Measurements from ENCODE around the gene WDR4. TPM values are rescaled to one million over a fixed set of nuclear protein-coding genes. Genes with fewer than 3 reads are reported as not detected.

WDR4 gene
- total RNA-seq, 4 donors from 2014 or later, result 13.0 to 30.6 (median 17.4) TPM

GRCh38 chr21:42836402-42836666, 43.0 kb downstream of the WDR4 start:
- Histone ChIP-seq H3K27me3 (peaks cover 0 to 11% of the 10 kb centered on the region in 2 donors), H3K27ac (no peak overlapping the region), H3K4me1 (peaks cover 0 to 5% (median 0%) of the 10 kb centered on the region in 4 donors), H3K9me3 (no peaks in the 10 kb centered on the region), H3K36me3 (peaks cover 0 to 25% (median 0%) of the 10 kb centered on the region in 3 donors), H3K4me3 (no peak overlapping the region)
- no peak for DNase-seq (ENCODE audit: low spot score in 2 of 2)
- TF ChIP-seq, protein P1, sequence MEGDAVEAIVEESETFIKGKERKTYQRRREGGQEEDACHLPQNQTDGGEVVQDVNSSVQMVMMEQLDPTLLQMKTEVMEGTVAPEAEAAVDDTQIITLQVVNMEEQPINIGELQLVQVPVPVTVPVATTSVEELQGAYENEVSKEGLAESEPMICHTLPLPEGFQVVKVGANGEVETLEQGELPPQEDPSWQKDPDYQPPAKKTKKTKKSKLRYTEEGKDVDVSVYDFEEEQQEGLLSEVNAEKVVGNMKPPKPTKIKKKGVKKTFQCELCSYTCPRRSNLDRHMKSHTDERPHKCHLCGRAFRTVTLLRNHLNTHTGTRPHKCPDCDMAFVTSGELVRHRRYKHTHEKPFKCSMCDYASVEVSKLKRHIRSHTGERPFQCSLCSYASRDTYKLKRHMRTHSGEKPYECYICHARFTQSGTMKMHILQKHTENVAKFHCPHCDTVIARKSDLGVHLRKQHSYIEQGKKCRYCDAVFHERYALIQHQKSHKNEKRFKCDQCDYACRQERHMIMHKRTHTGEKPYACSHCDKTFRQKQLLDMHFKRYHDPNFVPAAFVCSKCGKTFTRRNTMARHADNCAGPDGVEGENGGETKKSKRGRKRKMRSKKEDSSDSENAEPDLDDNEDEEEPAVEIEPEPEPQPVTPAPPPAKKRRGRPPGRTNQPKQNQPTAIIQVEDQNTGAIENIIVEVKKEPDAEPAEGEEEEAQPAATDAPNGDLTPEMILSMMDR (IDR thresholded peaks at IDR 0.05), result no peak
- TF ChIP-seq POLR2A (IDR thresholded peaks at IDR 0.05) (no peak), EP300 (IDR thresholded peaks at IDR 0.05) (no peak)
- 67 to 87% methylated on average over 3 of the region's 3 CpGs for WGBS, 2 donors

DNA sequence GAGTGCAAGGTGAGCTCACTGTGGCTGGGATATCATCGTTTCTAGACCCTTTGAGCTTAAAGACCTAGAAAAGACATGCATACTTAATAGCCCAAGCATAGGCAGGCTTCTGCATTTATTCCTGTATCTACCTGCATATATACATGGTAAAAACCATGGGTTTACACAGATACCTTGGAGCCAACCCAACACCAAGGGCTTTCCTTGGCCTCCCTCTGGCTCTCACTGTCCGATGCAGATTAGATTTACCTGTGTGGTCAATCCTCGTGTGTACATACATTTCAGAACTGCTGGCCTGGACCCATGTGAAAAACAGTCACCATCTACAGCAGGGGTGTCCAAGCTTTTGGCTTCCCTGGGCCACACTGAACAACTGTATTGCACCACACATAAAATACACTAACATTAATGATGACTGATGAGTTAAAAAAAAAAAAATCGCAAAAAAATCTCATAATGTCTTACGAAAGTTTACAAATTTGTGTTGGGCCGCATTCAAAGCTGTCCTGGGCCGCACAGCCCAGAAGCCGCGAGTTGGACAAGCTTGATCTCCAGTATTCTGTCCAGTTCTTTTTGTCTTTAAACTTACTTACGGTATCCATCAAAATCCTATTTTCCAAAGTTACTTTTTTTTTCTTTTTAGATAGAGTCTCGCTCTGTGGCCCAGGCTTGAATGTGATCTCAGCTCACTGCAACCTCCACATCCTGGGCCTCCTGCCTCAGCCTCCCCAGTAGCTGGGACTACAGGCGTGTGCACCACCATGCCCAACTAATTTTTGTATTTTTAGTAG, 43.5 kb downstream of the WDR4 start:
- 79 to 86% methylated on average over 12 of the region's 12 CpGs for WGBS, 2 donors
- H3K4me1 ChIP-seq, result peaks cover 0 to 5% (median 0%) of the 10 kb centered on the region in 4 donors
- no peaks in the 10 kb centered on the region for H3K9me3 ChIP-seq
- peaks cover 0 to 14% of the 10 kb centered on the region in 2 donors for H3K27me3 ChIP-seq
- no peak overlapping the region for H3K27ac ChIP-seq
- no peak for DNase-seq (ENCODE audit: low spot score in 2 of 2)
- H3K36me3 ChIP-seq, result peaks cover 0 to 19% (median 0%) of the 10 kb centered on the region in 3 donors
- H3K4me3 ChIP-seq, result no peak overlapping the region
- TF ChIP-seq EP300 (IDR thresholded peaks at IDR 0.05) (no peak), POLR2A (IDR thresholded peaks at IDR 0.05) (no peak)

DNA sequence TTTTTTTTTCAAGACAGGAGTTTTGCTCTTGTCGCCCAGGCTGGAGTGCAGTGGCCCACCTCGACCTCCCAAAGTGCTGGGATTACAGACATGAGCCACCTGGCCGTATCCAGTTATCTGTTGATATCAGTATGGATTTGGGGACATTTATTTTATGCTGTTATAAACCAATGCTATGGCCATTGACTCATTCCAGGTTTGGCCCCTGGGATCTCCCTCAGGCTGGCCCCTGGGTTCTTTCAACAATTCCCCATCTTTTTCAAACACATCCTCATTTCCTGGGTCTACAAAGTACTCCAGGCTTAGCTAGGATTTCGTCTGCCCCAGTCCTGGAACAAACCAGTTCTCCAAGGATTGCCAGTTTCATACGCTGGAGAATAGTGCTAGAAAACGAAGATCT, 44.1 kb downstream of the WDR4 start:
- H3K27me3 ChIP-seq, result peaks cover 0 to 20% of the 10 kb centered on the region in 2 donors
- peaks cover 0 to 14% (median 0%) of the 10 kb centered on the region in 3 donors for H3K36me3 ChIP-seq
- no peak for DNase-seq (ENCODE audit: low spot score in 2 of 2)
- H3K4me3 ChIP-seq, result no peak overlapping the region
- H3K4me1 ChIP-seq, result peaks cover 0 to 5% (median 0%) of the 10 kb centered on the region in 4 donors
- H3K27ac ChIP-seq, result no peak overlapping the region
- TF ChIP-seq POLR2A (IDR thresholded peaks at IDR 0.05) (no peak), EP300 (IDR thresholded peaks at IDR 0.05) (no peak)
- TF ChIP-seq, protein P1 (IDR thresholded peaks at IDR 0.05), result no peak
- H3K9me3 ChIP-seq, result no peaks in the 10 kb centered on the region
- 78% methylated on average over 6 of the region's 6 CpGs for WGBS, 2 donors

- Histone ChIP-seq H3K4me3 (no peak overlapping the region), H3K36me3 (peaks cover 0 to 9% (median 0%) of the 10 kb centered on the region in 3 donors), H3K27ac (no peak overlapping the region), H3K9me3 (no peaks in the 10 kb centered on the region), H3K27me3 (peaks cover 0 to 24% of the 10 kb centered on the region in 2 donors), H3K4me1 (peaks cover 0 to 5% (median 0%) of the 10 kb centered on the region in 4 donors)
- WGBS, 2 donors, result 76 to 88% methylated on average over 11 to 13 of the region's 13 CpGs
- TF ChIP-seq, protein P1 (IDR thresholded peaks at IDR 0.05), result no peak
- TF ChIP-seq POLR2A (IDR thresholded peaks at IDR 0.05) (no peak), EP300 (IDR thresholded peaks at IDR 0.05) (no peak)
- no peak for DNase-seq (ENCODE audit: low spot score in 2 of 2)
Measured at GRCh38 chr21:42834726-42835191, 44.6 kb downstream of the WDR4 start.

DNA sequence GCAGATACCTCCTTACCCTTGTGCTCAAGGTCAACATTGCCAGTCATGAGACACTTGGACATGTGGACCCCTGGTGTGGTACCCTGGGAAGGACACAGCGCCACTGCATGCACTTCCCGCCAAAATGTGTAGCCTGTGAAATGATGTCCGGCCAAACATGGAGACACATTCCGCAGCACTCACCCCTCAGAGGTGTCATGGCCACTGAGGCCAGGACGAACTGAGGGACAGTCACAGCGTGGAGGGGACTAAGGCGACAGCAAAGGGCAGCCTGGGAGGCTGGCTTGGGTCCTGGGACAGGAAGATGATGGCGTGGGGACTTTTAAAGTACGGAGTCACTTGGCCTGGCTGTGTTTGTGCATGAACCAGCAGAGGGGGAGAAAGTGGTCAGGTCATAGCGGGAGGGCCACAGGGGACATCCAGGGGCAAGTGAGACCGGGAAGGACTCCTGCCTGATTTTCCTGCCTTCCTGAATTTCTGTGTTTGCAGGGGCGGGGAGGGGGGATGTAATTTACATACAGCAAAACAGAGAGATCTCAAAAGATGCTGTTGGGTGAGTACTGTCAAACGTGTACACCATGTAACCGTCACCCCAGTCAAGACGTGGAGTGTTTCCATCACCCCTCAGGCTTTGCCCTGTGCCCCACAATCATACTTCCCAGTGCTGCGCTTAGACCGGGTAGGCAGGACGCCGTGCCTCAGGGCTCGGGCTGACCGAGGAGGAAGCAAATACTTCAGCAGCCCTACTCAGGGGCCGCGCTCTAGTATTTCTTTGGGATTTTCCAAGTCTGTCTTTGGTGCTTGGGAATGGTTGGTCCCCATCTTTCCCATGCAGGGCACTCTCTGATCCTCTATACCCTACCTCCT, 45.2 kb downstream of the WDR4 start:
- no peak overlapping the region for H3K4me3 ChIP-seq
- H3K27ac ChIP-seq, result no peak overlapping the region
- H3K9me3 ChIP-seq, result no peaks in the 10 kb centered on the region
- WGBS, 2 donors, result 73 to 77% methylated on average over 23 of the region's 23 CpGs
- H3K4me1 ChIP-seq, result peaks cover 0 to 5% (median 0%) of the 10 kb centered on the region in 4 donors
- no peak for DNase-seq (ENCODE audit: low spot score in 2 of 2)
- peaks cover 0 to 31% of the 10 kb centered on the region in 2 donors for H3K27me3 ChIP-seq
- TF ChIP-seq POLR2A (IDR thresholded peaks at IDR 0.05) (no peak), EP300 (IDR thresholded peaks at IDR 0.05) (no peak)
- TF ChIP-seq, protein P1 (IDR thresholded peaks at IDR 0.05), result no peak
- peaks cover 0 to 2% (median 0%) of the 10 kb centered on the region in 3 donors for H3K36me3 ChIP-seq
